GM12873 (cell line): ENCODE data around the gene GTSF1L.

Source experiments
- CTCF ChIP-seq: IDR thresholded peaks from 2 replicates; pipeline ENCODE4 v1.5.1; 2012; ENCODE audit warnings: low read depth, mild to moderate bottlenecking, moderate library complexity, low read length, control low read depth; ENCODE audit not compliant: insufficient read depth; ENCODE audit errors: missing control alignments

Gene GTSF1L

GRCh38 chr20:43765916-43766315 is 39.1 kb upstream of the GTSF1L start:
- no peak for TF ChIP-seq CTCF

- no peak for TF ChIP-seq CTCF
Measured at GRCh38 chr20:43762911-43763310, 36.1 kb upstream of the GTSF1L start.

- TF ChIP-seq CTCF: no peak
Measured at GRCh38 chr20:43761386-43762340, 34.9 kb upstream of the GTSF1L start.

GRCh38 chr20:43755851-43756250 is 29.0 kb upstream of the GTSF1L start:
- TF ChIP-seq CTCF: no peak

- no peak for TF ChIP-seq CTCF
Measured at GRCh38 chr20:43755390-43755789, 28.6 kb upstream of the GTSF1L start.

GRCh38 chr20:43752561-43753301 is 25.9 kb upstream of the GTSF1L start:
- TF ChIP-seq CTCF: no peak

GRCh38 chr20:43752051-43752360 is 25.2 kb upstream of the GTSF1L start:
- TF ChIP-seq CTCF: no peak
